AG09309 (cell line): ENCODE measurements around the gene SLC25A34.

Source experiments
- DNase-seq: peaks from one replicate; pipeline ENCODE4 v3.0.0-alpha.2; 2010; ENCODE audit warnings: low read depth
- H3K4me3 ChIP-seq: 2 replicates; pipeline ENCODE4 v1.5.1; 2011; ENCODE audit warnings: mild to moderate bottlenecking, low read depth, low read length, moderate library complexity; ENCODE audit not compliant: control insufficient read depth
- TF ChIP-seq, protein P1 (sequence below): IDR thresholded peaks from 2 replicates; pipeline ENCODE4 v1.5.1; 2011; ENCODE audit warnings: mild to moderate bottlenecking, low read depth, low read length, inconsistent platforms; ENCODE audit not compliant: insufficient read depth, control insufficient read depth; ENCODE audit errors: missing control alignments

Gene SLC25A34

DNA sequence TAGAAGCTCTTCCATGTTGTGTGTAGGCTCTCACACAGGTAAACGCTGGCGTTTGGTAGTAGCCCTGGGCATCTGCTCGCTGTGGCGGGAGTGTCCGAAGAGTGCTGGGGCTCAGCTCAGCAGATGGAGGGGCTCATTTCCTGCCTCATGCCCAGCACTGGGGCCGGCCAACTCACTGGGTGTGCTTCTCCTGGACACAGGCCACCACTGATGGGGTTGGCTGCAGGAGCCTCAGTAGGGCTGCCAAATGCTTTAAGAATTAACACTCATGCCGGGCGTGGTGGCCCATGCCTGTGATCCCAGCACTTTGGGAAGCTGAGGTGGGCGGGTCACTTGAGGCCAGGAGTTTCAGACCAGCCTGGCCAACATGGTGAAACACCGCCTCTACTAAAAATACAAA is 50.5 kb downstream of the SLC25A34 start:
- TF ChIP-seq, protein P1, sequence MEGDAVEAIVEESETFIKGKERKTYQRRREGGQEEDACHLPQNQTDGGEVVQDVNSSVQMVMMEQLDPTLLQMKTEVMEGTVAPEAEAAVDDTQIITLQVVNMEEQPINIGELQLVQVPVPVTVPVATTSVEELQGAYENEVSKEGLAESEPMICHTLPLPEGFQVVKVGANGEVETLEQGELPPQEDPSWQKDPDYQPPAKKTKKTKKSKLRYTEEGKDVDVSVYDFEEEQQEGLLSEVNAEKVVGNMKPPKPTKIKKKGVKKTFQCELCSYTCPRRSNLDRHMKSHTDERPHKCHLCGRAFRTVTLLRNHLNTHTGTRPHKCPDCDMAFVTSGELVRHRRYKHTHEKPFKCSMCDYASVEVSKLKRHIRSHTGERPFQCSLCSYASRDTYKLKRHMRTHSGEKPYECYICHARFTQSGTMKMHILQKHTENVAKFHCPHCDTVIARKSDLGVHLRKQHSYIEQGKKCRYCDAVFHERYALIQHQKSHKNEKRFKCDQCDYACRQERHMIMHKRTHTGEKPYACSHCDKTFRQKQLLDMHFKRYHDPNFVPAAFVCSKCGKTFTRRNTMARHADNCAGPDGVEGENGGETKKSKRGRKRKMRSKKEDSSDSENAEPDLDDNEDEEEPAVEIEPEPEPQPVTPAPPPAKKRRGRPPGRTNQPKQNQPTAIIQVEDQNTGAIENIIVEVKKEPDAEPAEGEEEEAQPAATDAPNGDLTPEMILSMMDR, result no peak
- no peak overlapping the region for H3K4me3 ChIP-seq
- no peak for DNase-seq

GRCh38 chr1:15788624-15789301 is 52.7 kb downstream of the SLC25A34 start:
- no peak for DNase-seq
- TF ChIP-seq, protein P1, result no peak
- no peak overlapping the region for H3K4me3 ChIP-seq
